SKM-1 (cell line): Measurements from ENCODE around the gene PCED1B.
"Not testable (repeated sequence)": the region's sequence is repeated elsewhere in the genome, so short reads cannot be mapped to it uniquely, and the experiment has no call there.

Experiments
- DNase-seq: peaks from one replicate; lab custom pipeline; 2025; ENCODE audit not compliant: unreplicated experiment; lab: John Stamatoyannopoulos, UW

PCED1B gene

DNA sequence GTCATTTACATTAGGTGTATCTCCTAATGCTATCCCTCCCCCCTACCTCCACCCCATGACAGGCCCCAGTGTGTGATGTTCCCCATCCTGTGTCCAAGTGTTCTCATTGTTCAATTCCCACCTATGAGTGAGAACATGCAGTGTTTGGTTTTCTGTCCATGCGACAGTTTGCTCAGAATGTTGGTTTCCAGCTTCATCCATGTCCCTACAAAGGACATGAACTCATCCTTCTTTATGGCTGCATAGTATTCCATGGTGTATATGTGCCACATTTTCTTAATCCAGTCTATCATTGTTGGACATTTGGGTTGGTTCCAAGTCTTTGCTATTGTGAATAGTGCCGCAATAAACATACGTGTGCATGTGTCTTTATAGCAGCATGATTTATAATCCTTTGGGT lies 37.9 kb downstream of the PCED1B start:
- DNase-seq = not testable (repeated sequence)

DNA sequence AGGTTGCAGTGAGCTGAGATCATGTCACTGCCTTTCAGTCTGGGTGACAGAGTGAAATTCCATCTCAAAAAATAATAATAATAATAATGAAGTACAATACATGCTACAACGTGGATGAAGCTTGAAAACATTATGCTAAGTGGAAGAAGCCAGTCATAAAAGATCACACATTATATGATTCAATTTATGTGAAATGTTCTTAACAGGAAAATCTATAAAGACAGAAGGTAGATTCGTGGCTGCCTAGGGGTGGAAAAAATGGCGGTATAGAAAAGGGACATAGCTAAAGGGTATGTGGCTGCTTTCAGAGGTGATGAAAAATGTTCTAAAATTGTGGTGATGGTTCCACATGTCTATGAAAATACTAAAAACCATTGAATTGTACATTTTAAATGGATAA lies 41.3 kb downstream of the PCED1B start:
- DNase-seq = no peak

DNA sequence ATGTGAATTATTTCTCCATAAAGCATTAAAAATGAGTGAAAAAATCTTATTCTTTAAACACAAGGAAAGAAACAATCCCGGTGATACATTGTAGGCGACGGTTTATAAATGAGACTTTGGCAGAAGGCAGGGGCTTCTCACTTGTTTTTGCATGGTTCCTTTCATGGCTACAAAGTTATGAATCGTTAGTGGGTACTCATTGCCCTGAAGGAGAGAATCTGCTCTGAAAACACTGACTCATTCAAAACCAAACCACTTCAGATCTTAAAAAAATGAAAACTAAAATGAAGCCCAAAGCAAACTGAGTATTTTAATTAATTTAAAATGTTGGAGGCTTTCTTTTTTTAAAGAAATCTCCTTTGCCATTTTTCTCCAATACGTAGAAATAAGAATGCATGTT lies 41.7 kb downstream of the PCED1B start:
- DNase-seq = no peak

DNA sequence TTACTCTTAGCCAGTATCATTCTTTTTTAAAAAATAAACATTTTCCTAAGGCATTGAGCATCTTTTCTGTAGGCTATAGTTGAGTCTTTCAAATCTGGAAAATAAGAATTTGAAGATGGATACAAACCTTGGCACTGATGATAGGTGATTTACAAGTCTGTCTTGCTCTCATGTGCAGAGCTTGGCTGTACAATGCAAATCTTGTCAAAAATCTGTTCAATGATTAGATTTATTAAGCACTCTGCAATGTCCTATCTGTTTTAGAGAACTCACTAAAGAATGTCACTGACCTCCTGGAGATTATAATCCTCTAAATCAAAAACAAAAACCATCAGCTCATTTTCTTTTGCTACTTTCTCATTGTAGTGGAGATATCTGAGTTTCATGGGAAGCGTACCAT lies 43.2 kb downstream of the PCED1B start:
- DNase-seq = no peak

DNA sequence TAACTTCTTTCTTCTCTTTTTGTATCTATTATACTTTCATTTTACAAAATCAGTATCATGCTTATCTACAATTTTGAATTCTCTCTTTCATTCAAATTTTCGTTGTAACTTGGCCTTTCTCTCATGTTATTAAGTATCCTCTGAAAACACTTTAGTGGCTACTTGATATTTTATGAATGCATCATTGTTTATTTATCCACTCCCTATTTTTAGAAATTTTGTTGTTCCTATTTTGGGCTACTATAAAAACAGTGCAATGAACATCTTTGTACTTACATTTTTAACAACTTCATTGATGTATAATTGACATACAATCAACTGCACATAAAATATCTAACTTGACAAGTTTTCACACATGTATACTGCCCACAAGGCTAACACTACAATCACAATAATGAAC lies 44.3 kb downstream of the PCED1B start:
- DNase-seq = no peak

DNA sequence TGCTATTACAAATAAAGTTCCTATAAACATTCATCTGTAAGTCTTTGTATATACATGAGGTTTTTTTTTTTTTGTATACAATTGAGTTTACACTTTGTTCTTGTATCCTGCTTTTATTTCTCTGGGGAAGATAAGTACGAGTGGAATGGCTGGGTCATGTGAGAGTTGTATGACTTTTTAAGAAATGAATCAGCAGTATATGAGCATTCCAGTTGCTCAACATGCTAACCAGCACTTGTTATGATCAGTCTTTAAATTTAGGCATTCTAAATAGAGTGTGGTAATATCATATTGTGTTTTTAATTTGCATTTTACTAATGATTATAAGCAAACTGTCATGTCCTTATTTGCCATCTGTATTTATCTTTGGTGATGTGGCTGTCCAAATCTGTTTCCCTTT lies 45.0 kb downstream of the PCED1B start:
- no peak for DNase-seq

DNA sequence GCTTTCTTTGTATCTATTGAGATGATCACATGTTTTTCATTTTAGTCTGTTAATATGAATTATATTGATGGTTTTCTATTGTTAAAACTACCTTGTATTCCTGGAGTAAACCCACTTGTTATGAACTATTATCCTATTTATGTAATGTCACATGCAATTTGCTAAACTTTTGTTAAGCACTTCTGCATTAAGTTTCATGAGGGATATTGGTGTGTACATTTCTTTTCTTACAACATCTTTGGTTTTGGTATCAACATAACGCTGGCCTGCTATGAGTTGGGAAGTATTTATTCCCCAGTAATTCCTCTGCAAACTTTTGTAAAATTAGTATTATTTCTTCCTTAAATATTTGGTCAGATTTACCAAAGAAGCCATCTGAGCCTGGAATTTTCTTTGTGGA lies 46.8 kb downstream of the PCED1B start:
- no peak for DNase-seq

DNA sequence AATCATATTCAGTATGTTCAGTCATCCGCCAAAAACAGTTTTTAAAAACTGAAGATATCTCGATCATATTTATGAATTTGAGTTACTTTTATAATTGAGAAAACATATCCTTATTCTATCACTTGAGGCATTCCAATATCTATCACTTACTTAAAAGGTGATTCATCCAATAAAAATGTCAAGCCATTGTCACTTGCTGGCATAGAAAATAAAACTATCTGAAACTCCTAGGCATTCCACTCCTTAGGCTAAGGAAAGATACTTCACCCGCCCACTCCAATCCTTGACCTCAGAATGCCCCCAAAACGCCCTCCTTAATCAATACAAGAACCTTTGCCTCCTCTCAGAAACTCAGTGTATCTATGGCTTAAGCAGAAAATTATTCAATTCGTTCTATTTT lies 51.6 kb downstream of the PCED1B start:
- no peak for DNase-seq

DNA sequence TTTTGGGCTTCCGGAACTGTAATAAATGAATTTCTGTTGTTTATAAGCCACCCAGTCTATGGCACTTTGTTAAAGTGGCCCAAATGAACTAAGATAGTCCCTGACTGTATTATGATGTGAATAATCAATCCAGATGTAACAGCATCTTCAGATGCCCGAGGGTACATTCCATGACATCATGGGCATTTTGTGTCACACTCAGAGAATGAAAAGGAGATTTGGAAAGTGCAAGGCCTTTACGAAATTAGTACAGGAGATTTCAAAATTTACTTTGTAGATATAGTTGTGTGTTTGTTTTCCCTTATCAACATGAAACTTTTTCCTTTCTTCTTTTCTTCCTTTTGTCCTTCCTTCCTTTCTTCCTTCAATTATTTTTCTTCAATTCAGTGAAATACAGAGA lies 54.6 kb downstream of the PCED1B start:
- no peak for DNase-seq

DNA sequence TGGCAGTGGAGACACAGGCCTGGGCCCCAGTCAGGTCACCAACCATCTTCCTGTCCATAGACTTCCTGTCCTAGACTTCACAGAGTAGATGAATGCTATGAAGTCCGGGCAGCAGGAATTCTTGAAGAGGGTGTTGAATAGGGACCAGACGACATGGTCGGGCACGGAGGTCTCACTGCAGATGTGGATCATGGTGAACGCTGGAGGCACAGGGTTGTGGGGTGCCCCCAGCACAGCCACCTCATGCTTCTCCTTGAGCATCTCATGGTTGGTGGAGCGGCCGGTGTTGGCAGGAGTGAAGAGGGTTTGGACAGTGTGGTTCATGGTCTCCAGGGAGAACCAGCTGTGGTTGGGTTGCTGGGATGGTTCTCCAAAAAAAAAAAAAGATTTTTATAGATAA lies 56.2 kb downstream of the PCED1B start:
- DNase-seq = no peak

DNA sequence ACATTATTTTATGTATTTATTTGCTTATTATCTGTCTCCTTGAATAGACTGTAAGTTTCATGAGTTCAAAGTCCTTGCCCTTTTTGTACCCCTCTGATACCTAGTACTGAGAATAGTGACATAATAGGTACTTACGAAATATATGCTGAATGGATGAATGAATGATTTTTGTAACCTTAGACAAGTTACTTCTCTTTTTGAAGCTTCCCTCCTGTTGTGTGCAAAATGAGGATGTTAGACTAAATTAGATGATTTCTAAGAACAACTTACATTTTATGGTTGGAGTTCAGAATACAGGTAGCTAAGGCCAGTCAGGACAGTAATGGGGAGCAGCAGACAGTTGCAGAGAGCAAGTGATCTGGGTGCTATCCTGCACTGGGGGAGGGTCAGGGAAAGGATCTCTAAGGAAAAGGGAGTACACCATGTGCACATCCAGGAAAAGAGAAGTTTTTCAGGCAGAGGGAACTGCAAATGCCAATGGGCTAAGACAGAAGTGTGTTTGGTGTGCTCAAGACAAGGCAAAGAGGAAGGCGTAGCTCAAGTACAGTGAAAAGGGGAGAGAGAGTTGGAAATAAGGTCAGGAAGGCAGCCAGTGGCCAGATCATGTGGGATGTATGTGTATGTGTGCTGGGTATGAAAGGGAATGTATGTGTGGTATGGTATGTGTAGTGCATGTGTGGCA lies 59.7 kb downstream of the PCED1B start:
- DNase-seq = peak; percentile 42

DNA sequence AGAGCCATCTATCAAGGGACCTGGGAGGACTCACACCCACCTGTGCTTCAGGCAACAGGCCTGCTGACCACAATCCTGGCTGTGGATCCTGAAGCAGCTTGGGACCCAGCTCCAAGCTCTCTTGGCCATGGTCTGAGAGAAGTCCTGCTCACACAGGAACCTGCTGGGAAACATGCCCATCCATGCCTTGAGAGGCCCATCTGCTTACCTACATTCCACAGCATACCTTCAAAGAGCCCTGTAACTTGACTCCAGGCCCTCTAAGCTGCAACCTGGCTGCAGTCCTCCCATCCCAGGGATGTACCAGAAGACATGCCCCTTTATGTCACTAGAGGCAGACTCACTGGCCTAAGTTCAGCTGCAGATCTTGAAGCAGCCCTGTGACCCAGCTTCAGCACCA lies 62.0 kb downstream of the PCED1B start:
- DNase-seq = no peak

DNA sequence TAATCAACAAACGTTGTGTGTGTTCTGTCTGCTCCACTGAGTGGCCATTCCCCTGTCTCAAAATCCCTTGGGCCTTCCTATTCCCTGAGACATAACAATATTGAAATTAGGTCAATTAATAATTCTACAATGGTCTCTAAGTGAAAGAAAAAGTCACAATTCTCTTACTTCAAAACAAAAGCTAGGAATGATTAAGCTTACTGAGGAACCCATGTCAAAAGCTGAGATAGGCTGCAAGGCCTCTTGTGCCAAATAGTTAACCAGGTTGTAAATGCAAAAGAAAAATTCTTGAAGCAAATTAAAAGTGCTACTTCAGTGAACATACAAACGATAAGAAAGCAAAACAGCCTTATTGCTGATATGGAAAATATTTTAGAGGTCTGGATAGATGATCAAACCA lies 65.3 kb downstream of the PCED1B start:
- no peak for DNase-seq

DNA sequence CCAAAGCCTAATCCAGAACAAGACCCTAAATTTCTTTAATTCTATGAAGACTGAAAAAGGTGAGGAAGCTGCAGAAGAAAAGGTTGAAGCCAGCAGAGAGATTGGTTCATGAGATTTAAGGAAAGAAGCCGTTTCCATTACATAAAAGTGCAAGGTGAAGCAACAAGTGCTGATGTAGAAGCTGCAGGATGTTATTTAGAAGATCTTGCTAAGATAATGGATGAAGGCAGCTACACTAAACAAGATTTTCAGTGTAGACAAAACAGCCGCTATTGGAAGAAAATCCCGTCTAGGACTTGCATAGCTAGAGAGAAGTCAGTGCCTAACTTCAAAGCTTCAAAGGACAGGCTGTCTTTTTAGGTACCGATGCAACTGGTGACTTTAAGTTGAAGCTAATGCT lies 65.8 kb downstream of the PCED1B start:
- no peak for DNase-seq

DNA sequence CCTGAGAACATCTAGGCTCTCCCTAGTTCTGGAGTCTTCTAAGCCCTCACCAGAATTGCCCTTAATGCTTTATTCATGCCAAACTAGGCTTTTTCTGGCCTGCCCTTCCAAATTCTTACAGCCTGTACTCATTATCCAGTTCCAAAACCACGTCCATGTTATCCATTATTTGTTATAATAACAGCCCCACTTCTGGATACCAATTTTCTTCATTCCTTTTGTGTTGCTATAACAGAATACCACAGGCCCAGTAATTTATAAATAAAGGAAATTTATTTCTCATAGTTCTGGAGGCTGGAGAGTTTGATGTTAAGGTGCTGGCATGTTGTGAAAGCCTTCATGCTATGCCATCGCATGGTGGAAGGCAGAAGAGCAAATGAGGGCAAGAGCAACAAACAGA lies 68.3 kb downstream of the PCED1B start:
- no peak for DNase-seq

DNA sequence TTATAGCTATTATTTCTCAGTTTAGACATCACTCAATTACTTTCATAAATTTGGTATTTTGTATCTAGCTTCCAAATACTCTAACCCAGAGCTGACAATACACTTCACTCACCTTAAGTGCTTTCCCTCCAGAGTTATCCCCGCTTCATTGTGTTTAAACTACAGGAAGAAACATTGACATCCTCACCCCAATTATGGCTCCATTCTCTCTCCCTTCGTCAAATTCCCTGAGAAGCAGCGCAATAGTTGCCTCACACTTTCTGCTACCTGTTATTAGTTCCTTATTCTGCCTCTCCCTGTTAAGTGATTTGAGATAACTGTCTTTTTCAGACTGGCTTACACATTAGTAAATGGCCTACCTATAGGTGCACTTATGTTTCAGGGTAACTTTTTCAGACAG lies 69.7 kb downstream of the PCED1B start:
- no peak for DNase-seq

DNA sequence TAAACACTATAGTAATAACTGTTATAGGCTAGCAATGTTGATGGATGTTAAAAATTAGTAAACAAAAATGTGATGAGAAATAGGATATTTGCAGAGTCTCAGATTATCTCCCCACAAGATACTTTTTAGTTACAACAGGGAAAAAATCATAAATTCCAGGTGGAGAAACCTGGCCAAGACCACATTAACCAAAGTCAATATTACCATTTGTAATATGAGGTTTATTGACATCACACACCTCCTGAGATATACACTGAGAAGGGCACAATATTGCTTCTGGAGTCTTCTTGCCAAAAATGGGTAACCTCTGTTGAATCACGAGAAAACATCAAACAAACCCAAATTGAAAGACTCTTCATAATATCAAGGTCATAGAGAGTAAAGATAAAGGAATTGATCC lies 72.7 kb downstream of the PCED1B start:
- DNase-seq = no peak

DNA sequence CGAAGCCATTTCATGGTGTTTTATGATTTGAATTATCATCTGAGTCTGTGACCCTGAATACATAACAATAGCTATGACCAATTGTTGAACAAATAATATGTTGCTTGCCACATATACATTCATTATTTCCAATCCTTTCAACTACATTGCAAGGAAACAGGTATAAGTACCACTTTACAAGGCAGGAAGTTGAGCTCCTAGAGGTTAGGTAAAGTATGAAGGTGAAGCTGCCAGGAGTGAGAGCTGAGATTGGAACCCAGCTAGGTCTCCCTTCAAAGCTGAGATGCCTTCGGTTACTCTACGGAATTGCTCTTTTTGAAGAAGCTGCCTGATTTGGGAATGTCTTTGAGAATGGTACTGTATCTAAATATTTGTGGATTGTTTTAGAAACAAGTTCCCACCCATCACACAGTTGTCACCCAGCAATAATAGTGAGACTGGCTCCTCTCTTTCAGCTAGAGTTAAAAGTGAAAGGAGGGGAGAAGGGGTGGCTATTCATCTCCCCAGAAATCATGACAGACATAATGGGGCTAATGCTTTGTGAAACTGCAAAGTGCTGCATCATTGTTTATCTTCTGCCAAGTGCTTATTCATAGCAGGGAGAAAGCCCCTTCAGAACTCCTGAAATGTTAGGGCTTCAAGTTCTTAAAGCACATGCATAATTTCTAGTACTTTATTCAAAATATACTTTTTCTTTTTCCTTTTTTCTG lies 76.2 kb downstream of the PCED1B start:
- no peak for DNase-seq

DNA sequence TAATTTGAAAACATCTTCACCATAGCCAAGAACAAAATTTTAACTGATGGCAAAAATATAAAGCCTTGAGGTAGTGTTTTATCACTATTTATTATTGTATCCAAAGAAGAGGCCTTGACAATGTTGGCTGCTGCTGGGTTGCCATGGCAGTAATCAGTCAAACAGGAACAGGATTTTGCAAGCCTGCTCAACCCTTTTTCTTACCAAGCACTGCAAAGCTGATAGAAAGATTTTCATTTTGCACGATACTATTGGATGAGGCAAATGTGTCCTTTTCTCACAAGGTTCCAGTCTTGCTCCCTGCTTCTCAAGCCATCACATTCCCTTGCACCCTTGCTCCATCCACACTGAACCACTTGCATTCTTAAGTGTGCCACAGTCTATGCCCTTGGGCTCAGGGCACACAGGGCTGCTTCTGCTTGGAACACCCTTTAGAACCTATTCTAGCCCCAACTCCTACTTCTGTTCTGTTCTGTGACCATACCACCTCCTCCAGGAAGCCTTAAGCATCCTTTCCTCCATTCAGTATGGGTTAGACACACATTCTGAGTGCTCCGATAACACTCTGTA lies 76.8 kb downstream of the PCED1B start:
- DNase-seq = no peak

DNA sequence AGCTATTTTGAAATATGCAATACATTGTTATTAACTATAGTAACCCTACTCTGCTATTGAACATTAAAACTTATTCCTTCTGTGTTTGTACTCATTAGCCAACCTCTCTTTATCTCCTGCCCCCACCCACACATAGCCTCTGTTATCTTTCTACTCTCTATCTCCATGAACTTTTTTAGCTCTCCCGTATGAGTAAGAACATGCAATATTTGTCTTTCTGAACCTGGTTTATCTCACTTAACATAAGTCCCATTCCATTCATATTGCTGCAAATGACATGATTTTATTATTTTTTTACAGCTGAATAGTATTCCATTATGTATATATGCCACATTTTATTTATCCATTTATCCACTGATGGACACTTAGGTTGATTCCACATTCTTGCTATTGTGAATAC lies 79.4 kb downstream of the PCED1B start:
- DNase-seq = no peak

DNA sequence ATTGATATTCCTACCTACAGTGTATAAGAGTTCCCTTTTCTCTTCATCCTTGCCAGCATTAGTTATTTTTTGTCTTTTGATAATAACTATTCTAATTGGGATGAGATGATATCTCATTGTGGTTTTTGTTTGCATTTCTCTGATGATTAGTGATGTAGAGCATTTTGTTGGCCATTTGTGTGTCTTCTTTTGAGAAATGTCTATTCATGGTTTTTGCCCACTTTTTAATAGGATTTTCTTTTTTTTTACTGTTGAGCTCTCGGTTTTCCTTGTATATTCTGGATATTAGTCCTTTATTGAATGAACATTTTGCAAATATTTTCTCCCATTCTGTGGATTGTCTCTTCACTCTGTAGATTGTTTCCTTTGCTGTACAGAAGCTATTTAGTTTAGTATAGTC lies 79.9 kb downstream of the PCED1B start:
- no peak for DNase-seq

DNA sequence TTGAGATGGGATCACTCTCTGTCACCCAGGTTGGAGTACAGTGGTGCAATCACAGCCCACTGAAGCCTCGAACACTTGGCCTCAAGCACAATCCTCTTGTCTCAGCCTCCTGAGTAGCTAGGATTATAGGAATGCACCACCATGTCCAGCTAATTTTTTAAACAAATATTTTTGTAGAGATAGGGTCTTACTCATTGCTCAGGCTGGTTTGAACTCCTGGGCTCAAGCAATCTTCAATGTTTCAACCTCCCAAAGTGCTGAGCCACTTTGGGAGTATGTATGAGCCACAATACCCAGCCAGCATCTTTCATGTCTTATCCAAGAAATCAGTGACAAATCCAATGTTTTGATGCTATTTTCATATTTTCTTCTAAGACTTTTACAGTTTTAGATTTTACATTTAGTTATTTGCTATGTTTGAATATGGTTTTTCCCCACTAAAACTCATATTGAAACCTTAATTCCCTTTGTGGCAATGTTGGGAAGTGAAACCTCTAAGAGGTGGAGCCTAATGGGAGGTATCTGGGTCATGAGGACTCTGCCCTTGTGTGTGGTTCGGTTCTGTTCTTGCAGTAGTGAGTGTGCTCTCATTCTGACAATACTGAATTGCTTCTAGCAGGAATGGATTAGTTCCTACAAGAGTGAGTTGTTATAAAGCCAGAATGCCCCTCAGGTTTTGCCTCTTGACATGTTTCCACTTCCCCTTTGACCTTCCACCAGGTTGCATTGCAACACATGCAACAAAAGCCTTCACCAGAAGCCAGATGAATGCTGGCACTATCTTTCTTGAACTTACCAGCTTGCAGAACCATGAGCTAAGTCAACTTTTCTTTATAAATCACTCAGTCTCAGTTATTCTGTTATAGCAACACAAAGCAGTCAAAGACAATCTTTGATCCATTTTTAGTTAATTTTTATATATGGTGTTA lies 81.2 kb downstream of the PCED1B start:
- DNase-seq = no peak
